T-cell (primary cell): ENCODE measurements around the gene TASOR. TPM values are rescaled to one million over a fixed set of nuclear protein-coding genes. Genes with fewer than 3 reads are reported as not detected.

ENCODE experiments used
- total RNA-seq, 35 experiments: library from RNA in 6 of 35; stranded (reverse) in 6 of 35; fragments of 120-200 nt in 1 of 35; gene quantifications; one replicate each; pipeline versions ENCODE4 v1.2.1 to v1.2.4 and lab custom pipeline; 2013 to 2026

TASOR gene
- total RNA-seq, 5 donors from 2014 or later (not counting 1 experiment from before 2014, with no cell fraction given), result 69.5 to 81.7 (median 75.8) TPM

Other genes with a start within 250 kb of the TASOR start
- not detected for gene ERC2, start 214.8 kb downstream of the TASOR start, total RNA-seq
- 10 to 100 TPM; 57.8 to 75.2 (median 72.6) TPM for gene CCDC66, start 126.1 kb downstream of the TASOR start, total RNA-seq
- gene ARHGEF3, start 118.7 kb upstream of the TASOR start, total RNA-seq, result 100 to 1,000 TPM in 4 of 5 donors, 10 to 100 TPM in 1; 93.4 to 132 (median 124) TPM